NCI-H2081 treated with DMSO at 0.1 percent for 48 hours (cell line): ENCODE results near the gene NECAB3.
A peak's percentile ranks its signal among the peaks of the same experiment; 100 is the strongest.

ENCODE experiments used
- DNase-seq: peaks from one replicate; lab custom pipeline; 2025; lab: John Stamatoyannopoulos, UW

The NECAB3 gene

DNA sequence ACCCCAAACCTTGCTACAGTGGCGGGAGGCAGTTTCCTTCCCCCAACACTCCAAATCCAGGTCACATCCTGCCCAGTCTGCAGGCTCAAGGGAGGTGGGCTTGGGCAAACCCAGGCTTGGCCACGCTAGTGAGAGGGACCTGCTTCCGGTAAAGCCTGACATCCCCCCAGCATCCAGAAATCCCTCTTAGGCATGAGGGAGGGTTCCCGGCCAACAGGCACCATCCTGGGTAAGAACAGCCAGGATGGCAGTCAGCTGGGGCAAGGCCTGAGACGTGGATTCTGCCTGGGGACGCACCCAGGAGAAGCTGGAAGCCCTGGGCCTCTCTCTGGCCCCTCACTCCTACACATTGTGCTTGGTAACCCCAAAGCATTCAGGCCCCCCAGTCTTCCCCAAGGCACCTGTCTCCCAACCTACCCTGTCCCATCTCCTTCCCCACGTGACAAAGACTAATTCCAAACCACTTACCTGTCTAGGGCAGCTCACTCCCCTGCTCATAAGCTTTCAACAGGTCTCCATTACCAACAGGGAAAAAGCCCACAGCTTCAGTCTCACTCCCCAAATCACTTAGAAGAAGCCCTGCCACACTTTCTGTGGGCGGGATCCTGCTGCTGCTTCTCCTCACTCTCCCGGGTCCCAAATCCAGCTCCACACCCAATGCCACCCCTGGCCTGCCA lies 10.0 kb downstream of the NECAB3 start:
- DNase-seq = no peak

- DNase-seq = no peak
Observed at GRCh38 chr20:33663161-33664084, 10.8 kb downstream of the NECAB3 start.

GRCh38 chr20:33662172-33662571 lies 12.1 kb downstream of the NECAB3 start, which contains the start of gene C20orf144:
TSS of gene C20orf144 (plus strand) at chr20:33662327. CDS start at chr20:33662346, 19 bp downstream.
- no peak for DNase-seq

DNA sequence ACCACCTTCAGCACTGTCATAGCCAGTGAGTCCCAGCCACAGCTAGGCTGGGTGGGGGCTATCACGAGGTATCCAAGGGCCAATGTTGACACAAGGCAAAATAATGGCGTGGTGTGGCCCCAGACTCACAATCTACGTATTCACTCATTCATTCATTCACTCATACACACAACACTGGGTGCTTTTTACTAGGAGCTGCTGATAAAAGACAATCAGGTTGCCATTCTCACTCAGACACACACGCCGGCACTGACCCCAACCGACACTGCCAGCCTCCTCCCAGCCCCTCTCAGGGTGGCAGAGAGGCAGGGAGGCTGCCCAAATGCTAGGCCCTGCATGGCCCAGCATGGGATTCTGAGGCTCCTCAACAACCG lies 13.6 kb downstream of the NECAB3 start:
- no peak for DNase-seq

GRCh38 chr20:33660035-33660684 lies 14.1 kb downstream of the NECAB3 start:
- DNase-seq = no peak

DNA sequence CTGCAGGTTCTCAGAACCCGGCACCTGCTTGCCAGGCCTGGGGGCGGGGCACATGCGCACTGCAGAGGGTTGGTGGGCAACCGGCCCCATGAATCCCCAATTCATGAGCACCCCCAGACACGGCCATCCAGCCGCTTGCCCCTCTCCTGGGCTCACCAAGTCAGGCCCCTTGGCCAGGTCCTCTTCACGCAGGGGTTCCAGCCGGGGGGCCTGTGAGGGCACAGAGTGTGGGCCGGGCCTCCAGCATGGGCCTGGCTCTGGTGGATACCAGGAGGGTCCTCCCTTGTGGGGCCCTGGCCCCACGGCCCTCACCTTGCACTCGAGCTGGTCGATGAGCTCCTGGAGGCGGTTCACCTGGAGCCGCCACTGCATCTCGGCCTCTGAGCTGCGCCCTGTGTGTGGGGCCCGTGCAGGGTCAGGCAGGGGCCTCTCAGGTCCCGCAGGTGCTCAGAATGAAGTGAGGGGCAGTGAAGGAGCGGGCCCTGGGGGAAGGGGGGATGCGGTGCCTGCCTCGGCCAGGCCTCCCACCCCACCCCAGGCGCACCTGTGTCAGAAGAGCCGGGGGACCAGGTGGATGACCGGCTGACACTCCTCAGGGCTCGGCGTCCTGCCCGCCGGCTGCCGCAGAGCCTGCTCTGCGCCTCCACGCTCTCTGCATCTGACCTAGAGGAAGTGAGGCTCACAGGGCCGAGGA lies 14.7 kb downstream of the NECAB3 start:
- no peak for DNase-seq

DNA sequence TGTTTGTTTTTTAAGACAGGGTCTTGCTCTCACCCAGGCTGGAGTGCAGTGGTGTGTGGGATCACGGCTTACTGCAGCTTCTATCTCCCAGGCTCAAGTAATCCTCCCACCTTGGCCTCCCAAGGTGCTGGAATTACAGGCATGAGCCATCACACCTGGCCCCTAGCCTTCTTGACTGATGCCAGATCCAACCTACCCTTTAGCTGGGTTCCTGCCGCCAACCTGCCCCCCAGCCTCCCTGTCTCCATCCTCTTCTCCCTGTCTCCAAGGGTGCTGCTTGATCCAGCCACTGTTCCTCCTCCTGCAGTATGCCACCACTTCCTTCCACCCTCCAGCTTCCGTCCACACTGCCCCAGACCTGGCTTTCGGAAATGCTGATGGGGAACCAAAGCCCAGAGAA lies 15.3 kb downstream of the NECAB3 start:
- DNase-seq = no peak

DNA sequence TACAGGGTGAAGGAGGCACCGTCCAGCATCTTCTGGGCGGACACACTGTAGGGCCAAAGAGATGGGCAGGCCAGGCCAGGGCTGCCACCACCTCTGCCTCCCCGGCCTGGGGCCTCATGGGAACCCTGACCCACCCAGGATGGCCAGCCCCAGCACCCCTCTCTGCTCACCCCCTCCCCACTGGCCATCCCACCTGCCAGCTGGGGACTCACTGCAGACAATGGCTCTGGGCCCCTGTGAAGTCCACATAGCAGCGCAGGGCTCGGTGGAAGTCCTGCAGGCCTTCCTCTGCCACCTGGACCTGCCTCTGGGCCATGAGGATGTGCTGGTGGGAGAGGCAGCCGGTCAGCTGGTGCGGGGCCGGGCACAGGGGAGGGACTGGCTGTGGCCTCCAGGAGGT lies 15.7 kb downstream of the NECAB3 start:
- no peak for DNase-seq

GRCh38 chr20:33657704-33658095 lies 16.5 kb downstream of the NECAB3 start:
- no peak for DNase-seq

- no peak for DNase-seq
Observed at GRCh38 chr20:33656783-33657703, 17.2 kb downstream of the NECAB3 start.

GRCh38 chr20:33656010-33656782 lies 18.0 kb downstream of the NECAB3 start:
- no peak for DNase-seq

GRCh38 chr20:33655164-33655563 lies 19.1 kb downstream of the NECAB3 start:
- no peak for DNase-seq

GRCh38 chr20:33654680-33655161 lies 19.5 kb downstream of the NECAB3 start:
- no peak for DNase-seq

DNA sequence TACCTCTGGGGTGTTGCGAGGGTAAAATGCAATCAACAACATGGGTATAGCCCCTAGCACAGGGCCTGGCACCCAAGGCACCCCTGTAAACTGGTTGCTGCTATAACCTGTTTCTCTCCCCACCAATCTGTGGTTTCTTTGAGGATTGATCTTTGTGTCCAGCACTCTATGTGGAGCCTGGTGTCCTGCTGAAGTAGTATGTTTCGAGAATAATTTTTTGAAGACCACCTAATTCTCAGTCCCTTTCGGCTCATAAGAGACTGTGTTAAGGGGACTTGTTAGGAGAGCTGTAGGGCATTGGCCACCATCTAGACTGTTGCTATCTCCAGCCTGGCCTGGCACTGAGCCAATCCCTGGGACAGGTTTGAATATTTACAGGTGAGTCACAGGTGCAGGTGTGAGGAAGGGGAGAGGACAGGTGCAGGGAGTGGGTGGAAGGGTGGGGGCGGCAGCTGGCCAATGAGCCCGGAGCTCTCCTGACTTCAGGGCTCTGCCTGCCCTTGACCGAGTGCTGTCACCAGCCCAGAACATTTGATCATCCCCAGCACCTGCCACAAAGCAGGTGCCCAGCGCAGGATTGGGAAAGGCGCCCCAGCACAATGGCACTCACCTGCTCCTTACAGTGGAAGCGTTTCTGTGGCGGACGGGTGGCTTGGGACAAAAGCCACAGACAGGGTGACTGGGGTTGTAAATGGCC lies 20.2 kb downstream of the NECAB3 start:
- peak; percentile 82 for DNase-seq

- DNase-seq = no peak
Observed at GRCh38 chr20:33653218-33653899, 20.9 kb downstream of the NECAB3 start.

DNA sequence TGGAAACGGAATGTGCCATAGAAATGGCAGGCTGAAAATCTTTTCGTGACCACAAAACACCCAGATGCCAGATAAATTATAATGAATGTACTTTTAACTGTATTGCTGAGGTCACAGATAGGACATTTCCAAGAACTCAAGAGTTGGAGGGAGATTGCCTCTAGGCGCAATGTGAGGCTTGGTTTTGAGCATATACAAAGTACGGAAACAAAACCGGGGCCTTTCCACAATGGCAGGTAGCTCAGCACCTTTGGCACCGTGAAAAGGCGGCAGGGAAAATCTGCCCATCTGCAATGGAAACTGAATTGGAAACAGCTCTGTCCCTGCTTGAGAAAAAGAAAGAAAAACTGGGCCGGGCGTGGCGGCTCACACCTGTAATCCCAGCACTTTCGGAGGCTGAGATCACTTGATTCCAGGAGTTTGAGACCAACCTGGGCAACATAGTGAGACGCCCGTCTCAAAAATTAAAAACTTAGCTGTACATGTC lies 22.6 kb downstream of the NECAB3 start:
- DNase-seq = no peak

DNA sequence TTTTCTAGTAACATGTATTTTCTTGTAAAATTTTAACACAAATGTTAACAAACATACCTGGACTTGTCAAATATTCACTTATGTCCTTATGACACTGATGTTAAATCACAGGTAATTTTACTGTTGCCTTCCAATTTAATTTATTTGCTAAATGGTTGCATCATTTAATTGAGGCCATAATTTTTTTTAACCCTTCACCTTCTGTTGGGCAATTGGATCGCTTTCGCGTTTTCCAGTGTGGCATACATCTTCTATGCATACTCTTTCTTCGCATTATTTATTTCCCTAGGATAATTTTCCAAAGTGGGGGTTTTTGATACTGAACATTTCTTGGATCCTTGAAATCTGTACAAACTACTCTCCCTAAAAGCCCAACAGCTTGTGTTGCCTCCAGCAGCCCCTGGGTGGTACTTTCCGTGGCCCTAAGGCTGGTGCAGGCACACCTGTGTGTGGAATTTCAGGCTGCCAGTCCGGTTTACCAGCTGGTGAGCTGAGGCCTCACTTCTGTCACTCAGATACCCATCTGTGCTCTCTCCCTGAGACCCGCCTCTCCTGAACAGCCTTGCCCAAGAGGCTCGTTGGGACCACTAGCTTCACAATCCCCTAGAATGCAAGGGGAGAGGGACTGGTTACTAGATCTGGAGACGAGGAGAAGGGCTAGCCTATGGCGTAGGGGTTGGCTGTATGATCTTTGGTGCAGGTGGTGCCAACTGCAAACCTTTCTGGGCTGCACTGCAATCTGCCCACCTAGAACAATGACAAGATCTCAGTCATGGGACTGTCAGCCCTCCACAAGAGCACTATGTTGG lies 23.3 kb downstream of the NECAB3 start:
- DNase-seq = no peak
